B cell (primary cell): ENCODE results near the gene PTPN11. TPM values are rescaled to one million over a fixed set of nuclear protein-coding genes. Genes with fewer than 3 reads are reported as not detected.
A peak's percentile ranks its signal among the peaks of the same experiment; 100 is the strongest.

Source experiments
- ATAC-seq: fragments of 200-7000 bp; cut with Tn5 transposase; one replicate; pipeline ENCODE4 v1.10.0; 2021; ENCODE audit warnings: low read depth, mild to moderate bottlenecking, moderate number of reproducible peaks, moderate library complexity
- CTCF ChIA-PET: fragments of 350-600 bp; sonication (Branson Sonifier 250); formaldehyde crosslinking; loops from one replicate; lab custom pipeline; 2021; ENCODE audit warnings: antibody characterized with exemption, inconsistent platforms; lab: Charles Lee
- POLR2A ChIA-PET: fragments of 350-600 bp; sonication (Branson Sonifier 250); formaldehyde crosslinking; loops from one replicate; lab custom pipeline; 2021; ENCODE audit warnings: antibody characterized with exemption; lab: Charles Lee
- DNase-seq: peaks from one replicate; pipeline ENCODE4 v3.0.0; 2013
- H2AFZ ChIP-seq: 2 replicates; pipeline ENCODE4 v1.6.1; 2012; ENCODE audit warnings: mild to moderate bottlenecking, low read depth, low read length; ENCODE audit not compliant: insufficient read depth, poor library complexity, severe bottlenecking
- H3K27ac ChIP-seq, 2 donors: 1 replicate in 1 of 2; 2 replicates in 1 of 2; pipeline ENCODE4 v1.5.1; 2012 to 2013; ENCODE audit warnings: low read length in 2 of 2, mild to moderate bottlenecking in 2 of 2, moderate library complexity in 1 of 2
- H3K27me3 ChIP-seq, 4 experiments: fragments of 200-600 bp in 1 of 4; sonication (generic) in 1 of 4; replicated peaks in 1 of 4; 1 replicate in 2 of 4; 2 replicates in 2 of 4; pipeline versions ENCODE4 v1.6.1 to v1.7.0; 2013 to 2016; ENCODE audit warnings: low read length in 3 of 4, mild to moderate bottlenecking in 2 of 4, mixed read lengths in 1 of 4, moderate library complexity in 1 of 4; ENCODE audit not compliant: insufficient read depth in 4 of 4, control insufficient read depth in 3 of 4; ENCODE audit errors: control extremely low read depth in 1 of 4
- H3K36me3 ChIP-seq, 2 experiments: replicated peaks in 1 of 2; 1 replicate in 1 of 2; 2 replicates in 1 of 2; pipeline versions ENCODE4 v1.6.1 to v1.7.1; 2013; ENCODE audit warnings: low read length in 1 of 2; ENCODE audit not compliant: insufficient read depth in 2 of 2, control insufficient read depth in 1 of 2; ENCODE audit errors: control extremely low read depth in 1 of 2, extremely low read depth in 1 of 2
- H3K4me1 ChIP-seq, 2 donors: fragments of 200-600 bp in 1 of 2; sonication (generic) in 1 of 2; 1 replicate in 1 of 2; 2 replicates in 1 of 2; pipeline versions ENCODE4 v1.5.1 to v1.6.1; 2013 to 2017; ENCODE audit warnings: low read length in 2 of 2; ENCODE audit not compliant: control insufficient read depth in 2 of 2, insufficient read depth in 2 of 2
- H3K4me2 ChIP-seq: replicated peaks from 2 replicates; pipeline ENCODE3; 2012; ENCODE audit warnings: mild to moderate bottlenecking, low read depth, low read length; ENCODE audit not compliant: poor library complexity, severe bottlenecking
- H3K4me3 ChIP-seq, 5 experiments: fragments of 200-600 bp in 1 of 5; sonication (generic) in 1 of 5; 1 replicate in 3 of 5; 2 replicates in 2 of 5; pipeline versions ENCODE4 v1.5.1 to v1.7.0; 2011 to 2016; ENCODE audit warnings: low read length in 4 of 5, mild to moderate bottlenecking in 4 of 5, low read depth in 2 of 5, control low read depth in 1 of 5, moderate library complexity in 1 of 5; ENCODE audit not compliant: insufficient read depth in 1 of 5; ENCODE audit errors: control extremely low read depth in 1 of 5, extremely low read depth in 1 of 5
- H3K79me2 ChIP-seq: fragments of 200-600 bp; sonication (generic); one replicate; pipeline ENCODE4 v1.6.0; 2016; ENCODE audit warnings: low read length; ENCODE audit not compliant: control insufficient read depth, insufficient read depth
- H3K9ac ChIP-seq: fragments of 200-600 bp; sonication (generic); 2 replicates; pipeline ENCODE4 v1.6.1; 2017; ENCODE audit warnings: mild to moderate bottlenecking, low read length, moderate library complexity
- H3K9me3 ChIP-seq, 3 donors: one replicate each; pipeline versions ENCODE4 v1.6.1 to v1.7.1; 2013; ENCODE audit warnings: low read length in 2 of 3; ENCODE audit not compliant: control insufficient read depth in 2 of 3, insufficient read depth in 1 of 3; ENCODE audit errors: control extremely low read depth in 1 of 3
- H4K20me1 ChIP-seq: 2 replicates; pipeline ENCODE4 v1.6.0; 2012; ENCODE audit warnings: mild to moderate bottlenecking, low read length; ENCODE audit not compliant: insufficient read depth, control insufficient read depth, poor library complexity, severe bottlenecking
- H3K27ac Mint-ChIP-seq: one replicate; pipeline ENCODE4 v1.8.0; 2021; ENCODE audit warnings: mixed read lengths
- H3K27me3 Mint-ChIP-seq: one replicate; pipeline ENCODE4 v1.8.0; 2021; ENCODE audit warnings: mixed read lengths
- H3K4me1 Mint-ChIP-seq: one replicate; pipeline ENCODE4 v1.8.0; 2021; ENCODE audit warnings: mixed read lengths
- H3K4me3 Mint-ChIP-seq: one replicate; pipeline ENCODE4 v1.8.0; 2021; ENCODE audit warnings: mixed read lengths
- H3K9me3 Mint-ChIP-seq: one replicate; pipeline ENCODE4 v1.8.0; 2022; ENCODE audit warnings: mixed read lengths; ENCODE audit not compliant: insufficient read depth
- CTCF ChIP-seq: fragments of 200-600 bp; IDR thresholded peaks from one replicate; pipeline ENCODE4 v1.8.0; 2022; ENCODE audit warnings: antibody characterized with exemption, mild to moderate bottlenecking
- EZH2 ChIP-seq: IDR thresholded peaks from 2 replicates; pipeline ENCODE4 v1.6.1; 2012; ENCODE audit warnings: borderline replicate concordance, low read depth, mild to moderate bottlenecking, moderate library complexity, low read length; ENCODE audit not compliant: insufficient read depth, poor library complexity, severe bottlenecking
- WGBS: methylation state at CpG from one replicate; pipeline ENCODE4 v1.1.5; 2013; ENCODE audit warnings: missing lambda C conversion rate; ENCODE audit not compliant: insufficient coverage; 5-methylcytosine and 5-hydroxymethylcytosine counted together
- intact Hi-C: fragments of 100-400 bp; cut with micrococcal nuclease; formaldehyde crosslinking; loops from one replicate; pipeline ENCODE4 v1.10.0; 2022
- polyA plus RNA-seq: library from polyadenylated mRNA; depleted of rRNA; stranded (reverse); fragments of >200 nt; gene quantifications from 2 replicates; pipeline ENCODE4 v1.2.3, GENCODE V29; 2012
- total RNA-seq, 2 donors: library from RNA; stranded (reverse); fragments of 120-200 nt in 1 of 2; gene quantifications; 1 replicate in 1 of 2; 2 replicates in 1 of 2; pipeline versions ENCODE4 v1.2.3 to v1.2.4, GENCODE V29; 2013 to 2022

The PTPN11 gene
- total and polyA plus RNA-seq, 2 donors (not counting 1 experiment from before 2014, with no cell fraction given): 7.8 to 53.1 TPM

DNA sequence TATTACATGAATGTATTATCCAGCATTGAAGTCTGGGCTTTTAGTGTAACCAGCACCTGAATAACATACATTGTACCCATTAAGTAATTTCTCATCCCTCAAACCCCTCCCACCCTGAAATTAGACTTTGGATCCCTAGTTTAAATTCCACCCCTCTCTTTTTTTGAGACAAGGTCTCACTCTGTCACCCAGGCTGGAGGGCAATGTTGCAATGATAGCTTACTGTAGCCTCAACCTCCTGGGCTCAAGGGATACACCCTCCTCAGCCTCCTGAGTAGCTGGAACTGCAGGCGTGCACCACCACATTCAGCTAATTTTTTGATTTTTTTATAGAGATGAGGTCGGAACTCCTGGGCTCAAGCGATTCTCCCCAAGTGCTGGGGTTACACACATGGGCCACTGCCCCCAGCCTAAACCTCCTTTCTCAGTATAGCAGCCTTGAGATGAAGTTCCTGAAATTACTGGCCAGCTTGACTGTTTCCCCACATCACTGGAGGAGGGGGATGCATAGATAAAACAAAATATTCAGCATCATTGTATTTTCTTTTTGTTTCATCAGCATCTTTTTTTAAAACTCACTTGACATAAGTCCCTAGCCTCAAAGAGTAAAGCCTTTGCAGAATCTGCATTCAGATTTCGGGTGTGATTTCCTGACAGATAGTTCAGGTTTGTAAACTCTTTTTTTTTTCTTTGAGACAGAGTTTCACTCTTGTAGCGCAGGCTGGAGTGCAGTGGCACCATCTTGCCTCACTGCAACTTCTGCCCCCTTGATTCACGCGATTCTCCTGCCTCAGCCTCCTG lies 7.0 kb downstream of the PTPN11 start:
- no peak for ATAC-seq

More for the DNA sequence above, 7.0 kb downstream of the PTPN11 start:
- ChIA-PET POLR2A (no interaction called here), CTCF (no interaction called here)
- intact Hi-C loops: no loop called here
- Histone ChIP-seq H3K4me1 (peaks cover 2 to 3% of the 10 kb centered on the region in 2 donors), H2AFZ (no peak overlapping the region), H3K9me3 (no peaks in the 10 kb centered on the region), H3K79me2 (peaks cover 94% of the 10 kb centered on the region), H3K4me3 (no peak overlapping the region), H3K36me3 (peaks cover 0 to 8% of the 10 kb centered on the region in 2 experiments), H3K9ac (no peak overlapping the region), H3K27me3 (no peaks in the 10 kb centered on the region), H3K4me2 (no peak overlapping the region), H4K20me1 (peaks cover 51% of the 10 kb centered on the region), H3K27ac (no peak overlapping the region)
- no peaks in the 10 kb centered on the region for H3K27me3 Mint-ChIP-seq
- H3K9me3 Mint-ChIP-seq: no peaks in the 10 kb centered on the region
- no peak overlapping the region for H3K4me3 Mint-ChIP-seq
- TF ChIP-seq EZH2 (no peak), CTCF (no peak)
- H3K27ac Mint-ChIP-seq: peak overlapping the region; percentile 61
- H3K4me1 Mint-ChIP-seq: peaks cover 26% of the 10 kb centered on the region
- DNase-seq: no peak
- 100% methylated on average over 1 of the region's 7 CpGs for WGBS
